ENCODE measurements around the gene MAP3K5. TPM values are rescaled to one million over a fixed set of nuclear protein-coding genes. Genes with fewer than 3 reads are reported as not detected.

MAP3K5 gene
- total and polyA plus RNA-seq, 2 donors (not counting 3 experiments of a cell fraction or from before 2014, with no cell fraction given), result 1.5 to 7.0 TPM

DNA sequence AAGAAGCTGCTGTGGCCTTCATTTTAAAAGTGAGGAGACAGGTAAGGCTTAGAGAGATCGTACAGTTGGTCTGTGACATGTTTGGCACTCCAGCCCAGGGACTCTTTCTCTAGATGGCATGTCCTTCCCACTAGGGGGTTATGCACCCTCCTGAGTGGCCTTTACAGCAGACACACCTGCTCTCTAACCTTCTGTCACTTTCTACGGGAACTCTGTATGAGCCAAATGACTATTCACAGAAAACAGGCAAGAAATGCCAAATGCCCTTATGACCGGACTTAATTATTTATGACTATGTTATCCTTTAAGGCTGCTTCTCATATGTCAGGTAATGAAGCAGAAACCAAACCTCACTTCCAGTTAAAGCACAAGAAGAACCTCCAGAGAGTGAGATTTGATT is 91.2 kb downstream of the MAP3K5 start:
- no TSS peak for BruUV-seq (replicated peaks)
- CTCF ChIA-PET, result no interaction called here
- H3K27me3 ChIP-seq (ENCODE audit: control insufficient read depth in 2 of 2, insufficient read depth in 2 of 2, low read length in 2 of 2), result no peaks in the 10 kb centered on the region

More for the DNA sequence above, 91.2 kb downstream of the MAP3K5 start:
- no peak for TF ChIP-seq FOS (IDR thresholded peaks at IDR 0.05; ENCODE audit: borderline replicate concordance, insufficient read depth, low read length)
- no peak for TF ChIP-seq EZH2 (IDR thresholded peaks at IDR 0.05; ENCODE audit: borderline replicate concordance, low read depth, low read length, severe bottlenecking)
- no peak for TF ChIP-seq MYC (IDR thresholded peaks at IDR 0.05; ENCODE audit: low read depth, low read length)
- TF ChIP-seq GATA2 (IDR thresholded peaks at IDR 0.05; ENCODE audit: insufficient read depth, insufficient read length, low read depth, low read length), result no peak
- TF ChIP-seq, protein P1, sequence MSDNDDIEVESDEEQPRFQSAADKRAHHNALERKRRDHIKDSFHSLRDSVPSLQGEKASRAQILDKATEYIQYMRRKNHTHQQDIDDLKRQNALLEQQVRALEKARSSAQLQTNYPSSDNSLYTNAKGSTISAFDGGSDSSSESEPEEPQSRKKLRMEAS (IDR thresholded peaks at IDR 0.05; ENCODE audit: insufficient read depth, insufficient read length), result no peak
- no peak for TF ChIP-seq JUN (IDR thresholded peaks at IDR 0.05; ENCODE audit: borderline replicate concordance, insufficient read depth, insufficient read length, low read depth)
- TF ChIP-seq POLR2A (IDR thresholded peaks at IDR 0.05; ENCODE audit: low read depth, low read length), result no peak
- TF ChIP-seq, protein P2, sequence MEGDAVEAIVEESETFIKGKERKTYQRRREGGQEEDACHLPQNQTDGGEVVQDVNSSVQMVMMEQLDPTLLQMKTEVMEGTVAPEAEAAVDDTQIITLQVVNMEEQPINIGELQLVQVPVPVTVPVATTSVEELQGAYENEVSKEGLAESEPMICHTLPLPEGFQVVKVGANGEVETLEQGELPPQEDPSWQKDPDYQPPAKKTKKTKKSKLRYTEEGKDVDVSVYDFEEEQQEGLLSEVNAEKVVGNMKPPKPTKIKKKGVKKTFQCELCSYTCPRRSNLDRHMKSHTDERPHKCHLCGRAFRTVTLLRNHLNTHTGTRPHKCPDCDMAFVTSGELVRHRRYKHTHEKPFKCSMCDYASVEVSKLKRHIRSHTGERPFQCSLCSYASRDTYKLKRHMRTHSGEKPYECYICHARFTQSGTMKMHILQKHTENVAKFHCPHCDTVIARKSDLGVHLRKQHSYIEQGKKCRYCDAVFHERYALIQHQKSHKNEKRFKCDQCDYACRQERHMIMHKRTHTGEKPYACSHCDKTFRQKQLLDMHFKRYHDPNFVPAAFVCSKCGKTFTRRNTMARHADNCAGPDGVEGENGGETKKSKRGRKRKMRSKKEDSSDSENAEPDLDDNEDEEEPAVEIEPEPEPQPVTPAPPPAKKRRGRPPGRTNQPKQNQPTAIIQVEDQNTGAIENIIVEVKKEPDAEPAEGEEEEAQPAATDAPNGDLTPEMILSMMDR (IDR thresholded peaks at IDR 0.05; ENCODE audit: extremely low read depth in 1 of 2, insufficient read depth in 1 of 2, low read depth in 1 of 2, low read length in 2 of 2), result no peak
- TF ChIP-seq POLR2AphosphoS5 (IDR thresholded peaks at IDR 0.05; ENCODE audit: insufficient read depth, low read depth, low read length), result no peak
- H3K4me2 ChIP-seq (ENCODE audit: insufficient read depth, low read length), result no peak overlapping the region
- no peak for FAIRE-seq
- no peaks in the 10 kb centered on the region for H3K9me3 ChIP-seq (replicated peaks; ENCODE audit: control insufficient read depth, insufficient read depth, low read length)
- DNase-seq (ENCODE audit: low read depth, low spot score), result no peak
- dilution Hi-C loops (cut with MboI; ENCODE audit: extremely low pct_ligation_motif_present, low sequenced_read_pairs) (no loop called here), intact Hi-C loops (cut with micrococcal nuclease) (no loop called here)
- no peaks in the 10 kb centered on the region for H3K9me1 ChIP-seq (replicated peaks; ENCODE audit: control insufficient read depth, extremely low read depth, insufficient read depth, low read length)
- no peaks in the 10 kb centered on the region for H3K36me3 ChIP-seq (ENCODE audit: control insufficient read depth in 2 of 2, extremely low read depth in 1 of 2, insufficient read depth in 2 of 2, low read length in 2 of 2)
- POLR2A ChIA-PET, result no interaction called here
- no peak overlapping the region for H3K9ac ChIP-seq (replicated peaks; ENCODE audit: extremely low read depth, insufficient read depth, low read length)
- no peaks in the 10 kb centered on the region for H3K79me2 ChIP-seq (ENCODE audit: control insufficient read depth, insufficient read depth, low read length)
- no peak overlapping the region for H3K4me3 ChIP-seq (replicated peaks in 1 of 3; ENCODE audit: insufficient read depth in 1 of 3, low read depth in 1 of 3, low read length in 3 of 3)
- peaks cover 13% of the 10 kb centered on the region for H3K4me1 ChIP-seq (ENCODE audit: control insufficient read depth, extremely low read depth, insufficient read depth, low read length)
- H2AFZ ChIP-seq (ENCODE audit: low read depth, low read length), result no peak overlapping the region
- H4K20me1 ChIP-seq (replicated peaks; ENCODE audit: control insufficient read depth, extremely low read depth, insufficient read depth, low read length), result no peaks in the 10 kb centered on the region
- H3K27ac ChIP-seq (ENCODE audit: insufficient read depth, low read depth, low read length), result no peak overlapping the region

Data from endothelial cell of umbilical vein (primary cell).